K562 (cell line): Measurements from ENCODE around the gene RAB26.

Source experiments
- ARID3B ChIP-seq: fragments of 250-450 bp; sonication (Bioruptor Pico); IDR thresholded peaks from 2 replicates; pipeline ENCODE4 v1.4.0; 2020; ENCODE audit warnings: borderline replicate concordance
- NR2C2 ChIP-seq, 2 experiments: fragments of 200-800 bp in 1 of 2; sonication (Bioruptor generic) in 1 of 2; sonication (generic) in 1 of 2; formaldehyde crosslinking in 1 of 2; IDR thresholded peaks; 2 replicates each; pipeline versions ENCODE4 v1.6.1 to v1.8.0; 2016 to 2022; ENCODE audit warnings: mild to moderate bottlenecking in 1 of 2, missing compliant biosample characterization in 1 of 2, missing genetic modification characterization in 1 of 2, missing genetic modification reagents in 1 of 2

GRCh38 chr16:2158262-2158638 is 9.8 kb downstream of the RAB26 start:
- TF ChIP-seq ARID3B (no peak), NR2C2 (CRISPR knock-in tag; IDR thresholded peaks at IDR 0.05) (no peak), NR2C2 (tag; IDR thresholded peaks at IDR 0.05) (no peak)
